ENCODE measurements around the gene ZNF157.

GRCh38 chrX:47360423-47361179 is 9.8 kb upstream of the ZNF157 start:
- TF ChIP-seq POLR2A (IDR thresholded peaks at IDR 0.05) = no peak
- no peak for TF ChIP-seq CTCF (IDR thresholded peaks at IDR 0.05)
